CD4-positive, alpha-beta T cell treated with Interleukin-17A for 4 hours (primary cell): ENCODE measurements around the gene TVP23B.
A peak's percentile ranks its signal among the peaks of the same experiment; 100 is the strongest.
"Not testable (repeated sequence)": the region's sequence is repeated elsewhere in the genome, so short reads cannot be mapped to it uniquely, and the experiment has no call there.

Source experiments
- DNase-seq: peaks from one replicate; pipeline ENCODE4 v3.0.0-alpha.2; 2020; ENCODE audit warnings: mixed read lengths

The TVP23B gene

GRCh38 chr17:18780991-18781718 lies at the start of gene TVP23B:
TVP23B (plus strand) TSS chr17:18781183; CDS start chr17:18781294, 111 bp downstream.
- peak; percentile 93 for DNase-seq

DNA sequence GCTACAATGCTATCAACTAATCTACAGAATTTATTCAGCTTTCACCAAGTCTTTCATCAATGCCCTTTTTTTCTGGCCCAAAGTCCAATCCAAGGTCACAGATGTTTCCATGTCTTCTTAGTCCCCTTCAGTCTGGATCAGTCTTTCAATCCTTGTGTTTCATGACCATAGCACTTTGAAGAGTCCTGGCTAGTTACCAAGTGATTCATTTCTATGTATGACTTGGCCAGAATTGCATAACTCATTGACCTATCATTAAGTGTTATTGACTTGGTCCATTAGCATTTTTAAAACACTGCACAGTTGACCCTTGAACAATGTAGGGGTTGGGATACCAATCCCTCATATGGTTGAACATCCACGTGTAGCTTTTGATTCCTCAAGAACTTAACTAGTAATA lies 48.5 kb upstream of the TVP23B start:
- not testable (repeated sequence) for DNase-seq

GRCh38 chr17:18733350-18733749 lies 47.6 kb upstream of the TVP23B start:
- not testable (repeated sequence) for DNase-seq

DNA sequence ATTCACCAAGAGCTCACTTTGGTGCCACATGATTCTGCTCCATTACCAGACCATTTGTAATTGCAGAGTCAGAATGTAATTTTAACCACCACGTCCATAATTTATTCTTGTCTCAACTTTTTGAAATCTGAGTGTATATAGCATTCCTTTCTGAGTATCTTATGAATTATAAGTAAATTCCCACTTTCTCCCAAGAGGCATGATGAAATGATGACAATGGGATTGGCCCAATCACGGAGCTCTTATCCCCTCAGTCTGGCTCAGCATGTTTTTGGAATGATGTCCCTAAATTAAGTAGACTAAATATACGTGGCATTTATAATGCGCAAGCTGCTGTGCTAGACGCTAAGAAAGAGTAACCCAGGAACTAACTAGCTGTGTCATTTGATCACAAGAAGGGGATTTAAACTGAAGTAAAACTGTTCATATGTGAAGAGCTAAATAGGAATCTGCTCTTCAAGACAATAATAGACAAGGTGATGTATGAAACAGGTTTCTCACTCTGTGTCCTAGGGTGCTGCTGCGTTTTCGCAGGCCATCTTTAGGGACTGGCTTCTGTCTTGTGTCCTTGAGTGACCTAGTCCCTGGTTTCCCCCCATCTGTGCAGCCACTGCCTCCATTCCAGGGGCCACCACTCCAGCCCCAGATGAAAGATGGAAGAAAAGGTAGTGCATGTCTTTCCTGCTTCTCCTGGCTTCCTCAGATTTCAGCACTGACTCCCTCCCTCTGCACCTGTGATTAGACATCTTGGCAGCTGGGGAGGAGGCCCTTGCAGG lies 41.2 kb upstream of the TVP23B start:
- DNase-seq, result not testable (repeated sequence)

DNA sequence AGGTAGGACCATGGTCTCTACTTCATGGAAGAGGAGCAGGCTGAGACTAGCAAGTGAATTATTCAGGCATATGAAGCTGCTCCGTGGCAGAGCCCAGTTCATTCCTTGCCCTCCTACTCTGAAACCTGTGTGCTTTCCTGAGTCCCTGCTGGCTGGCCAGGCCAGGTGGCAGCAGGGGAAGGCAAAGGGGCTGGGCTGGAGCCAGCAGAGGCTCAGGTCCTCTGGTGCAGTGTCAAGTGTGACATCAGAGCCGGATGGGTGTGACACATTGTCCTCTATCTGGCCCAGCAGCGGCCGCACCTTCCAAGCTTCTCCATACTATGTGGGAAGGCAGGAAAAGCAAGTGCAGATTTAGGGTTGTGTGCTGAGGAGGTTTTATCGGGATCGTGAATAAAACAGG lies 39.8 kb upstream of the TVP23B start:
- DNase-seq, result not testable (repeated sequence)

DNA sequence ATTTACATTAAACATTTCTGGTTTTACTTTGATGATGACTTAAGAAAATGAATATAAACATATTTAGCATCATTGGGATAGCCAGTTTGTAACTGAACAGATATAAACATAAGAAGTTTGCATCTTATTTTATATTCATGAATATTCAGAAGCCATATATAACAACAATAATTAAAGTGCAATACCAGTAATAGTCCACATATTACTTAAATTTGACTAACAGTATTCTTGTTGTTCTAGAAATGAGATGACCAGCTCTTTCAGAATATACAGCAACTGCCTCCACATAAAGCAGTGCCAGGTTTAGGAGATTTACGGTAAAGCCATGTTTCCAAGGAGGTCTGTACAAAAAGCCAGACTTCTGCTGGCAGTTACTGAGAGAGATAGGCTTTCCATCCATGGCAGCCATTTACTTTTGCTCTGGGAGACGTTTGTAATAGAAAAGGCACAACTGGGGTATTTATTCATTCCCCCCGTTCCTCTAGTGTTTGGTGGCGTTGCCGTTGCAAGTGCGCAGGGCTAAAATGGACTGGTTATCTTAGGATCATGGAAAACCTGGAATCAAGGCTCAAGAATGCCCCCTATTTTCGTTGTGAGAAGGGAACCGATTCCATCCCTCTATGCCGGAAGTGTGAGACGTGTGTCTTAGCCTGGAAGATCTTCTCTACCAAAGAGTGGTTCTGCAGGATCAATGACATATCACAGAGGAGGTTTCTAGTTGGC lies 37.1 kb upstream of the TVP23B start, which contains the start of gene FBXW10:
TSS of gene FBXW10 (plus strand) at position 356 of the 723 bp plus-strand sequence. CDS start at position 547, 191 bp downstream.
- DNase-seq, result not testable (repeated sequence)

DNA sequence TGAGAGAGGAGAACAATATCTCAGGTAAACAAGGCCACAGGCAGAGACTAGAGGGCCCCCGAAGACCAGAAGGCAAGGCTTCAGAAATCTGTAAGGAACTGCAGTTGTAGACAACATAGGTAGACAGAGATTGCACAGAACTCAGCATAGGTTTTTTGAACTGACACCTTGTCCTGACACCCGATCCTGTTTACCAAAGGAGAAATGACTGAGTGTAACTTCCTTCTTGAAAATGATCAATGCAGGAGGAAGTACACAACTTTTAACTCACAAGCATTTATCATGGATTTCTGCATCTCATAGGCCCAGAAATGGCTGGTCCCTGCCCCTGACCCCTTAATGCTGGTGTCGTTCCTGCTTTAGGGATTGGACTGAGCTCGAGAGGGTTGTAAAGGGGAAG lies 36.3 kb upstream of the TVP23B start:
- DNase-seq, result not testable (repeated sequence)

DNA sequence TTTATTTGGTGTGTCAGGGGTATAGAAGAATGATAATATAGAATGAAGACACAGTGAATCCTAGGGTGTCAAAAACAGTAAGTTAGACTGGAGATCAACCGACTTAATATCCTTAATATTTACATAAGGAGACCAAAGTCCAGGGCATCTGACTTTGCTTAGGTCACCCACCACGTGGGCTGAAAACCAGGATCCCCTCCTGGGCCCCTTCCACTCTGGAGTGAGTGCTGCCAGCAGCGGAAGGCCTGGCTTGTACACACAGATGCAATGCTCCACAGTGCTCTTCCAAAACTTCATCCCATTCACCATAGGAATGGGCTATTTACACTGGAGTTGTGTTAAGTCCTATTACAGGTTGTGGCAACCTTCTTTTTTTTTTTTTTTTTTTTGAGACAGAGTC lies 34.4 kb upstream of the TVP23B start:
- DNase-seq, result not testable (repeated sequence)

DNA sequence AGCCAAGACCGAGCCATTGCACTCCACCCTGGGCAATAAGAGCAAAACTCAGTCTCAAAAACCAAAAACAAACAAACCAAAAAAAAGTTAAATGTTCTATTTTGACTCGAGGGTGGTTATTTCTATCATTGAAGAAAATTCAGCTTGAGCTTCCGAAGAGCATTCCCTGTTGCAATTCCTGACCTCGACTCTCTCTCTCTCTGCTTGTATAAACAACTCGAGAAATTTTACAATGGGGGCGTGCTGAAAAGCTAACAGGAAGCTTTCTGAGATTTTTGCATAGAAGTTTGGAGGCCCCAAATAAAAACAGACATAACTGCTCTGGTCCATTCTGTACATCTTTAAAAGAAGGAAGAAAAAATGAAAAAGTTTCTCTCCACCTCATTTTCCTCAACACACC lies 33.5 kb upstream of the TVP23B start:
- not testable (repeated sequence) for DNase-seq

DNA sequence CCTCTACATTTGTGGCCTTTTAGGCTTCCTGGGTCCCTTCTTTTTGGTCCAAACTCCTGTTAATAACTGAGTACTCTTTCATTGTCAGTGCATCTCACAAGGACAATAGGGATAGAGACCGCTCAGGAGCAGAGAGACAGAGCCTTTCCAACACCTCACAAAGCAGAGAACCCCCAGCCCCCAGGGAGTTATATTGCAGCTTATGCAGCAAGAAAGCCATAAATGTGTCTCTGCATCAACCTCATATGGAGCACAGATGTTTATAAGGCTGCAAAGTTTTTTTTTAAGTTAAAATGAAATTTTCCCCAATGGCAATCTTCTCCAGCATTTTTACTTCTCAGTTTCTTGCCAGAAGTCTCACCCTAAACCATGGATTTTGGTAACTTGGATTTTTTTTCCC lies 30.7 kb upstream of the TVP23B start:
- not testable (repeated sequence) for DNase-seq

DNA sequence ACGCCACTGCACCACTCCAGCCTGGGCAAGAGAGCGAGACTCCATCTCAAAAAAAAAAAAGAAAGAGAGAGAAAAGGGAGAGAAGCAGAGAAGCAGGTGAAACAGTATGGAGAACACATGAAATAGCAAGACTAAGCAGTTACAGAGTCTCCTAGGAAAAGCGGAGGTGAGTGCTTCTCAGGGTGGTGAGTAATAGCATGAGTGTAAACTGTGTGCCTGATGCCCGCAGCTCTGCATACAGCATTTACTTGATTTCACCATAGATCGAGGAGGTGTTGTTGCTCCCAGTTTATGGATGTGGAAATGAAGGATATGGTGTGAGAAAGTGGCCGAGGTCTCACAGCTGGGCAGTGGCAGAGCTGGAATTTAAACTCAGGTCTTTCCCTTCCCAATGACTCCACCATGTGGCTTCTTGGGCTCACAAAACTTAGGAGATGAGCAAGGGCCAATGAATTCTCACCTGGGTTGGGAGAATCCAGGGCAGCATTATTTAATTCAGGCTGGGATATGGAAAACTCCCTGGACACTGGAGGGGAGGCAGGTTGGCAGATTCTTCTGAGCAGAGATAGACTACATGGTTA lies 27.1 kb upstream of the TVP23B start:
- not testable (repeated sequence) for DNase-seq

DNA sequence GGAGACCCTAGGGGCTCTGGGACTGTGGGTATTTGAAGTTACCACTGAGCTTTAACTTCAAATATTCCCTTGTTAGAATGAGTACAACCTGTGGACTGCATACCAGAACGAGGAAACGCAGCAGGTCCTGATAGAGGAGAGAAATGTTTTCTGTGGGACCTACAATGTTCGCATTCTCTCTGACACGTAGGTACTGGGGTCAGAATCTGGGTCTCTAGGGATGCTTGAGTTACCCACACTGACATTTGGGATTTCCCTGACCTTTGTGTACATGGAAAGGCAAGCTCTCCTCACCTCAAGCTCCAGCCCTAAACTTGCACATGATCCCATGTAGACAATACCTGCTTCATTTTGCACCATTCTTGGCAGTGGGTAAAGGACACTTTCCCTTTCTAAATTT lies 25.0 kb upstream of the TVP23B start:
- not testable (repeated sequence) for DNase-seq

GRCh38 chr17:18757368-18758044 lies 23.5 kb upstream of the TVP23B start:
- not testable (repeated sequence) for DNase-seq

GRCh38 chr17:18758344-18758743 lies 22.6 kb upstream of the TVP23B start:
- DNase-seq, result not testable (repeated sequence)

- not testable (repeated sequence) for DNase-seq
These were observed 20.8 kb upstream of the TVP23B start for GRCh38 chr17:18760221-18760620.

- not testable (repeated sequence) for DNase-seq
These were observed 10.4 kb upstream of the TVP23B start for GRCh38 chr17:18770572-18770971.

GRCh38 chr17:18771066-18771465 lies 9.9 kb upstream of the TVP23B start:
- not testable (repeated sequence) for DNase-seq

- DNase-seq, result no peak
These were observed 8.5 kb upstream of the TVP23B start for GRCh38 chr17:18772471-18772870.

GRCh38 chr17:18781805-18782204 lies 822 bp downstream of the TVP23B start:
- DNase-seq, result not testable (repeated sequence)

DNA sequence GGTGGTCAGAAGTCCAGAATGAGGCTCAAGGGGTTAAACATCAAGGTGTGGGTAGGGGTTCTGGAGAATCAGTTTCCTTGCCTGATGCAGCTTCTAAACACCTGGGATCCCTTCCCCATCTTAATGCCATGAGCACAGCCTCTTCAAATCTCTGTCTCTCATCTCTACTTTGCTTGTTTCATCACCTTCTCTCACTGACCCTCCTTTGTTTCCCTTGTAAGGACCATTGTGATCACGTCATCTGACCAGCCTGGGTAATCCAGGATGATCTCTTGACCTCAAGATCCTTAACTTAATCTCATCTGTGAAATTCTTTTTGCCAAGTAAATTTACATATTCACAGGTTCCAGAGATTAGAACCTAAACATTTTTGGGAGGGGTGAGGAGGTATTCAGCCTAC lies 5.0 kb downstream of the TVP23B start:
- not testable (repeated sequence) for DNase-seq

DNA sequence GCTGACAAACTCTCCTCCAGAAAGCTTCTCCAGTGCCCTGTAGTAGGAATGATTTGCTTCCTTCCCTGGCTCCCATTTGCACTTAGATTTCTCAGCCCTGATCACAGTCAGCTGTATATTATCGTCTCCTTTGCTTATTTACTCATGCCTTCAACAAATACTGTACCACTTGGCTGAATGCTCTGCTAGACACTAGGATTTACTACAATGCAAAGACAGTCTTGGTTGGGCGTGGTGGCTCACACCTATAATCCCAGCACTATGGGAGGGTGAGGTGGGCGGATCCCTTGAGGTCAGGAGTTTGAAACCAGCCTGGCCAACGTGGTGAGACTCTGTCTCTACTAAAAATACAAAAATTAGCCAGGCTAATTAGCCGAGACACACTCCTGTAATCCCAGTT lies 5.9 kb downstream of the TVP23B start:
- DNase-seq, result not testable (repeated sequence)

- DNase-seq, result not testable (repeated sequence)
These were observed 10.4 kb downstream of the TVP23B start for GRCh38 chr17:18791402-18791801.
